NCI-H2029 treated with DMSO at 0.1 percent for 48 hours (cell line): ENCODE measurements around the gene TM4SF18.
"Not testable (repeated sequence)": the region's sequence is repeated elsewhere in the genome, so short reads cannot be mapped to it uniquely, and the experiment has no call there.

ENCODE experiments used
- DNase-seq: peaks from one replicate; lab custom pipeline; 2025; lab: John Stamatoyannopoulos, UW

Gene TM4SF18

DNA sequence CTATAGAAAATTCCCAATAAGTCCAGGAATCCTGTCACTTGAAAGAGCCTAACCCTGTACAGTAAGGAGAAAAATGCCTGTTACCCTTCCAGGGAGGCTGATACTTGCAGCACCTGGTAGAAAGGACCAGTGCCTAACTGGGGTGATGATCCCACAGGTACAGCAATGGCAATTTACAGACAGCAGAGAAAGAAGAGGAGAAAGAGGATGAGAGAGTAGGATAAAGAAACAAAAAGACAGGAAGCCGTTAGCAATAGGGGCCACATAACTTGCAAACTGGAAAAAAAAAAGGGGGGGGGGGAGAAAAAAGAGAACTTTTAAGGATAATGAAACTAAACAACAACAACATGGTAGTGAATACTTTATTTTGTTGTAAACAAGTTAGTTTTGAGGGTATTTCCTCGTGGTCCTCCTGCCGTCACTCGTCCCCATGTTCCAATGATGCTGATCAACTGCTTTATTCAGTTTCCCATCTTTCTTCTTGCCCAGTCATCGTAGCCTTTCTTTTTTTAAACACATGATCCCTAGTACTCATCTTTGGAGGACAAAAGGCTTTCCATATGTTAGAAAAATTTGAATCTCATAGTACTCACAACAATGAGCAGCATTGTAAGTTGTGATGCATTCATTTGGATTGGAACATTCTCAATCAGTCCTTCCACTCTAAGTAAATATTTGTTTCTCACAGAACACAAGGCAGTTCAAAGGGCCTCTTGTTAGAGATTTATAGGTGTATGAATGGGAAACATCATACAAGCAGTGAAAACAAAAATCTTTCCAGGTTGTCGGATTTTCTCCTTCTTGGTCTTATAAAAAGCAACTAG, 35.5 kb upstream of the TM4SF18 start:
- peak; percentile 84 for DNase-seq

- no peak for DNase-seq
These were observed 34.8 kb upstream of the TM4SF18 start for GRCh38 chr3:149368201-149368673.

GRCh38 chr3:149366941-149367840, 33.8 kb upstream of the TM4SF18 start:
- no peak for DNase-seq

DNA sequence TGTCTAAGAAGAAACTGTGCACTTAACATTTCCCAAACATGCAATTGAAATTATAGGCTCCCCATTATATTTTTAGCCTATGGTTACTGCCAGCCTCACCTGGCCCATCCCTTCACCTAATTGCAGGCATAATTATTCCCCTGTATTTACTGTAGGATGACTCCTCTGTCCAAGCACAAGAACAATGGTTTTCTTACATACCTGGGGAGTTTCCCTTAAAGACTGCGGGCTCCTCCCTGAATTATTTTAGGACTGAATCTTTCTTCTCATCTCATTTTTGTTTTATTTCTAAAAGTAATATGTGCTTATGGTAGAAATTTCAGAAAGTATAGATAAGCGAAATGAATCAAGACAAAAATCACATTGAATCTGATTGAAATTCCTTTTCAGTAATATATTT, 32.6 kb upstream of the TM4SF18 start:
- DNase-seq, result no peak

GRCh38 chr3:149364624-149365023, 31.2 kb upstream of the TM4SF18 start:
- no peak for DNase-seq

DNA sequence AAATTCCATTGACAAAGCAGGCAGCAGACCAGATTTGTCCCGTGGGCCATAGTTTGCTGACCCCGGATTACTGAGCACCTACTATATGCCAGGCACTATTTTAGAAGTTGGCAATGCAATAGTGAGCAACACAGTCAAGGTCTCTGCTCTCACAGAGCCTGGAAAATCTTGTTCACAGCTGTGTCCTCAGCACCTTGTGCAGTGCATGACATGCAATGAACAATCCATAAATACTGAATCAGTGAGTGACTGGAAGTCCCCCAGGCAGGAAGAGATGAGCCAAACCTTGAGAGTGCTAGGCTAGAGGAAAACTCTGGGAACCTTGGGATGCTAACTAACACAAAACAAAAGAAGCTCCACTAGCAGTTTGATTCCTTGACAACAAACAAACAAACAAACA, 29.6 kb upstream of the TM4SF18 start:
- DNase-seq, result no peak

DNA sequence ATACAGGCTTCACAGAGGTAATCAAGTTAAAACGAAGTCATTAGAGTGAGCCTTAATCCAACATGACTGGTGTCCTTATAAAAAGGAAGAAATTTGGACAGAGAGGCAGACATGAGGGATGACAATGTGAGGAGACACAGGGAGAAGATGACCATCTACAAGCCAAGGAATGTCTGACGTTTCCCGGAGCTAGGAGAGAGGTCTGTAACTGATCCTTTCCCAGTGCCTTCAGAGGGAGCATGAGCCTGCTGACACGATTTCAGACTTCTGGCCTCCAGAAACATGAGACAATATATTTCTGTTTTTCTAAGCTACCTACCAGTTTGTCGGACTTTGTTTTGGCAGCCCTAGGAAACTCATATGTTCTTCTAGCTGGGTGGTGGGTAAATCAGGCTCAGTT, 28.9 kb upstream of the TM4SF18 start:
- no peak for DNase-seq

DNA sequence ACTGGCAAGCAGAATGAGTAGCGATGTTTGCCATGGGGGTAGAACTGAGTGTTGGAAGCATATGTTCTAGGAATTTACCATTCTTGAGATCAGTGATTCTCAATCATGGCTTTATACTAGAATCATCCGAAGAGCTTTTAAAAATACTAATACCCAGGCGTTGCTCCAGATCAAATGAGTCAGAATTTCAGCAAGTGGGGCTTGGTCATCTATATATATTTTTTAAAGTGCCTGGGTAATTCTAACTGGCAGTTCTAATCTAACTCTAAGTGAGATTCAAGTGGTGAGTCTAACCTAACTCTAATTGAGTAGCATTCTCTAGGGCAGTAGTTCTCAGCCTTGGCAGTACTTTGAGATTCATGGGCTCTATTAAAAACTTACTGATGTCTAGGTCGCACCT, 23.2 kb upstream of the TM4SF18 start:
- no peak for DNase-seq

GRCh38 chr3:149356044-149356592, 22.7 kb upstream of the TM4SF18 start:
- no peak for DNase-seq

DNA sequence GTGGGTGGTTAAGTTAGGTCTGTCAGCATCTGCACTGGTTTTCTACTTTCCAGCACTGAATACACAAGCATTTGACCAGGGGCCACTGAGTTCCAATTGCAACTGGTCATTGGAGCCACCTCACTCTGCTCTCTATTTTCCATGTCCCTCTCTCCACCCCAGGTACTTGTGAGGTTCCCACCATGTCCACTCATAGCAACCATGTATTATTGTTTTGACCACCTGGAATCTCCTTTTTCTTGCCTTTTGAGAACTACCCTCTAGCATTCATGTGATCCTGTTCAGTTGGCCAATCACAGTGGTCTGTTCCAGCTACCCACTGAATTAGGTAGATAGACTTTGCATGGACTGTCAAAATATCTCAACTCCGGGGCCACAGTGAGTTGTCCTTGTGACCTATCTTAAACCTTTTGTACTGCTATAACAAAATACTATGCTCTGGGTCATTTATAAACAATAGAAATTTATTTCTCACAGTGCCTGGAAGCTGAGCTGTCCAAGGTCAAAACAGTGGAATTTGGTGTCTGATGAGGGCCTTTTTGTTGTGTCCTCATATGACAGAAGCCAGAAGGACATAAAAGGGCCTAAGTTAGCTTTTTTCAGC, 20.2 kb upstream of the TM4SF18 start:
- DNase-seq, result no peak

DNA sequence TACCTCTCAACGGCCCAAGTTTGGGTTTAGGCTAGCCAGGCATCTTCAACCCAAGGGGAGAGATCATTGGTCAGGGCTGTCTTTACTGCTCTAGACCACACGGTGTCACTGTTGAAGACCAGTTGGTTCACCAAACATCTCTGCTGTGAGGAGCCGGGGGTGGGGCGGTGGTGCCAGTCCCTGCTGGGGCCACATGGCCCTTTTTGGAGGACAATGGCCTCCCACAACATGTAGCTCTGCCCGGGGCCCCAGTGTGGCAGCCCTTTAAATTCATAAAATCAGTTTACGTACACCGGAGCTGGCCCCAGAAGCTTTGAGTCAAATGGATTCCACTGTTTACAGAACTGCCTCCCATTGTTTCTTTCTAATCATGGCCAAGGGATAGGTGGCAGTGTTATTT, 19.1 kb upstream of the TM4SF18 start:
- peak; percentile 66 for DNase-seq

- DNase-seq, result no peak
These were observed 10.5 kb upstream of the TM4SF18 start for GRCh38 chr3:149343951-149344350.

DNA sequence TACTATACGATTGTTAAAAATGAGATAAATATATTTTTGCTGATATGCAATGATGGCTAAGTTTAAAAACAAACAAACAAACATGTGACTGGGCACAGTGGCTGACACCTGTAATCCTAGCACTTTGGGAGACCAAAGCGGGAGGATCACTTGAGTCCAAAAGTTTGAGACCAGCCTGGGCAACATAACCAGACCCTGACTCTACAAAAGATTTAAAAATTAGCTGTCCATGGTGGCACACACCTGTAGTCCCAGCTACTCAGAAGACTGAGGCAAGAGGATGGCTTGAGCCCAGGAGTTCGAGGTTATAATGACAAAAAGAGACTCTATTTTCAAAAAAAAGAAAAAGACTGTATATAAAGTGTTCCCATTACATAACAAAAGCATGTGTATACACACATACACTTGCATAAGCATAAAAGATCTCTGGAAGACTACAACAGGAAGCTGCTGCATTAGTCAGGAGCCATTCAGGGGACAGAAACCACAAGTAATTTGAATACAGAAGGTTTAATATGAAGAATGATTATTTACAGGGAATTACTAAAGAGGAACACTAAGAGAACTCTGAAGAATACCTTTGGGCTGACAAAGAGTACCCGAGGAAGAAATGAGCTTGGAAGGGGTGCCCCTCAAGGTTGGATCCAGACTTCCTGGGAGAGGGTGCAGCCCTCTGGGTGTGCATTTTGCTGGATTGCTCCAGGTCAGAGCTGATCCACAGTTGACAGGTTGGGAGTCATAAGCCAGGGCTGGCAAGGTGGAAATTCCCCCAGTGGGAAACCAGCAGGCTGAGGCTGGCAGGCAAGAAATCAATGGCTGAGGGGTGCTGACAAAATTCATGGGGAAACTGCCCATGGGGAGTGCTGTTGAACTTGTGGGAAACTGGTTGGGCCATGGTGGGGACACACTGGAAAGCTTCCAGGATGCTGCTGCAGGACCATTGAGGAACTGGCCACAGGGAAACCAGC, 9.3 kb upstream of the TM4SF18 start:
- no peak for DNase-seq

- DNase-seq, result peak; percentile 98
These were observed 7.0 kb upstream of the TM4SF18 start for GRCh38 chr3:149340310-149340933.

GRCh38 chr3:149339931-149340309, 6.5 kb upstream of the TM4SF18 start:
- peak; percentile 80 for DNase-seq

DNA sequence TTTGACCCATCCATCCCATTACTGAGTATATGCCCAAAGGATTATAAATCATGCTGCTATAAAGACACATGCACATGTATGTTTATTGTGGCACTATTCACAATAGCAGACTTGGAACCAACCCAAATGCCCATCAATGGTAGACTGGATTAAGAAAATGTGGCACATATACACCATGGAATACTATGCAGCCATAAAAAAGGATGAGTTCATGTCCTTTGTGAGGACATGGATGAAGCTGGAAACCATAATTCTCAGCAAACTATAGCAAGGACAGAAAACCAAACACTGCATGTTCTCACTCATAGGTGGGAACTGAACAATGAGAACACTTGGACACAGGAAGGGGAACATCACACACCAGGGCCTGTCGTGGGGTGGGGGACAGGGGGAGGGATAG, 4.0 kb upstream of the TM4SF18 start:
- DNase-seq, result not testable (repeated sequence)

- DNase-seq, result no peak
These were observed 3.5 kb upstream of the TM4SF18 start for GRCh38 chr3:149336925-149337324.

- DNase-seq, result no peak
These were observed 665 bp downstream of the TM4SF18 start for GRCh38 chr3:149332771-149333170.

GRCh38 chr3:149332227-149332765, 1.1 kb downstream of the TM4SF18 start:
- no peak for DNase-seq

- no peak for DNase-seq
These were observed 2.0 kb downstream of the TM4SF18 start for GRCh38 chr3:149331396-149331795.
